HEK293 (cell line): Measurements from ENCODE around the gene P2RX2.

Experiments used
- CTCF ChIA-PET: fragments of 350-600 bp; formaldehyde crosslinking; extraction: SDS; loops from one replicate; lab custom pipeline; 2021; ENCODE audit warnings: antibody characterized with exemption; lab: Yijun Ruan, JAX
- POLR2A ChIA-PET: fragments of 300-600 bp; formaldehyde crosslinking; extraction: SDS; loops from one replicate; lab custom pipeline; 2020; ENCODE audit warnings: antibody characterized with exemption, inconsistent platforms; lab: Yijun Ruan, JAX
- H3K27ac ChIP-seq: fragments of 200-500 bp; sonication (Bioruptor generic); 2 replicates; pipeline ENCODE4 v1.5.1; 2014; ENCODE audit warnings: low read depth, low read length, control low read depth, inconsistent platforms; ENCODE audit errors: extremely low read depth
- H3K36me3 ChIP-seq, 2 experiments: fragments of 200-500 bp in 1 of 2; sonication (Bioruptor generic) in 1 of 2; 1 replicate in 1 of 2; 2 replicates in 1 of 2; pipeline ENCODE4 v1.5.1; 2014 to 2017; ENCODE audit warnings: inconsistent platforms in 2 of 2, low read length in 2 of 2; ENCODE audit not compliant: control insufficient read depth in 2 of 2, insufficient read depth in 1 of 2
- H3K4me1 ChIP-seq: fragments of 200-500 bp; sonication (Bioruptor generic); 2 replicates; pipeline ENCODE4 v1.5.1; 2014; ENCODE audit warnings: mild to moderate bottlenecking, low read length, inconsistent platforms; ENCODE audit not compliant: control insufficient read depth, insufficient read depth
- H3K4me3 ChIP-seq: 2 replicates; pipeline ENCODE4 v1.5.1; 2011; ENCODE audit warnings: low read depth, mild to moderate bottlenecking, control low read depth, low read length, moderate library complexity
- H3K9me3 ChIP-seq: fragments of 200-500 bp; sonication (Bioruptor generic); 2 replicates; pipeline ENCODE4 v1.5.1; 2014; ENCODE audit warnings: low read depth, low read length, inconsistent platforms; ENCODE audit not compliant: control insufficient read depth, insufficient read depth
- EGR2 ChIP-seq: fragments of 450-650 bp; formaldehyde crosslinking; IDR thresholded peaks from 2 replicates; pipeline ENCODE4 v1.5.1; 2016; ENCODE audit warnings: low read depth, missing biosample characterization, missing genetic modification characterization
- GLI2 ChIP-seq: fragments of 450-650 bp; formaldehyde crosslinking; IDR thresholded peaks from 2 replicates; pipeline ENCODE4; 2017; ENCODE audit warnings: missing biosample characterization, missing genetic modification characterization, low read depth, borderline replicate concordance
- KLF16 ChIP-seq: fragments of 450-650 bp; formaldehyde crosslinking; IDR thresholded peaks from 2 replicates; pipeline ENCODE4 v1.5.1; 2017; ENCODE audit warnings: missing biosample characterization, missing genetic modification characterization
- KLF8 ChIP-seq: fragments of 450-650 bp; formaldehyde crosslinking; IDR thresholded peaks from 2 replicates; pipeline ENCODE4 v1.5.1; 2016; ENCODE audit warnings: missing biosample characterization, missing genetic modification characterization
- SCRT2 ChIP-seq: fragments of 450-650 bp; formaldehyde crosslinking; IDR thresholded peaks from 2 replicates; pipeline ENCODE4 v1.5.1; 2016; ENCODE audit warnings: missing biosample characterization, missing genetic modification characterization
- WT1 ChIP-seq: fragments of 450-650 bp; formaldehyde crosslinking; IDR thresholded peaks from 2 replicates; pipeline ENCODE4 v1.5.1; 2016; ENCODE audit warnings: missing biosample characterization, missing genetic modification characterization
- YY2 ChIP-seq: fragments of 450-650 bp; formaldehyde crosslinking; IDR thresholded peaks from 2 replicates; pipeline ENCODE4 v1.5.1; 2016; ENCODE audit warnings: missing biosample characterization, missing genetic modification characterization
- ZIC2 ChIP-seq: fragments of 450-650 bp; formaldehyde crosslinking; IDR thresholded peaks from 2 replicates; pipeline ENCODE4 v1.5.1; 2016; ENCODE audit warnings: missing biosample characterization, missing genetic modification characterization
- ZNF121 ChIP-seq: fragments of 450-650 bp; formaldehyde crosslinking; IDR thresholded peaks from 2 replicates; pipeline ENCODE4 v1.5.1; 2016; ENCODE audit warnings: missing biosample characterization, missing genetic modification characterization
- ZNF324 ChIP-seq: fragments of 450-650 bp; formaldehyde crosslinking; IDR thresholded peaks from 2 replicates; pipeline ENCODE4 v1.5.1; 2016; ENCODE audit warnings: missing biosample characterization, missing genetic modification characterization
- ZNF354C ChIP-seq: fragments of 450-650 bp; formaldehyde crosslinking; IDR thresholded peaks from 2 replicates; pipeline ENCODE4 v1.5.1; 2016; ENCODE audit warnings: missing biosample characterization, missing genetic modification characterization, low read depth, borderline replicate concordance
- ZNF366 ChIP-seq: fragments of 450-650 bp; formaldehyde crosslinking; conservative IDR thresholded peaks from 2 replicates; pipeline ENCODE4 v1.5.1; 2016; ENCODE audit warnings: missing biosample characterization, missing genetic modification characterization
- ZNF394 ChIP-seq: fragments of 450-650 bp; formaldehyde crosslinking; IDR thresholded peaks from 2 replicates; pipeline ENCODE4 v1.5.1; 2016; ENCODE audit warnings: missing biosample characterization, missing genetic modification characterization, mild to moderate bottlenecking, moderate library complexity, borderline replicate concordance
- ZNF416 ChIP-seq: fragments of 450-650 bp; formaldehyde crosslinking; IDR thresholded peaks from 2 replicates; pipeline ENCODE4 v1.5.1; 2016; ENCODE audit warnings: missing biosample characterization, missing genetic modification characterization
- ZNF423 ChIP-seq: fragments of 450-650 bp; formaldehyde crosslinking; IDR thresholded peaks from 2 replicates; pipeline ENCODE4 v1.5.1; 2016; ENCODE audit warnings: missing biosample characterization, missing genetic modification characterization
- ZNF548 ChIP-seq: fragments of 450-650 bp; formaldehyde crosslinking; IDR thresholded peaks from 2 replicates; pipeline ENCODE4 v1.5.1; 2016; ENCODE audit warnings: missing biosample characterization, missing genetic modification characterization
- ZNF555 ChIP-seq: fragments of 450-650 bp; formaldehyde crosslinking; conservative IDR thresholded peaks from 2 replicates; pipeline ENCODE4 v1.5.1; 2017; ENCODE audit warnings: missing biosample characterization, mild to moderate bottlenecking, missing genetic modification characterization, inconsistent platforms
- ZNF560 ChIP-seq: fragments of 450-650 bp; formaldehyde crosslinking; IDR thresholded peaks from 2 replicates; pipeline ENCODE4 v1.5.1; 2017; ENCODE audit warnings: missing biosample characterization, missing genetic modification characterization, borderline replicate concordance
- ZNF580 ChIP-seq: fragments of 450-650 bp; formaldehyde crosslinking; IDR thresholded peaks from 2 replicates; pipeline ENCODE4 v1.5.1; 2016; ENCODE audit warnings: missing biosample characterization, missing genetic modification characterization
- ZNF660 ChIP-seq: fragments of 450-650 bp; IDR thresholded peaks from 2 replicates; pipeline ENCODE4 v1.5.1; 2018; ENCODE audit warnings: missing biosample characterization, mild to moderate bottlenecking, missing genetic modification characterization
- ZNF692 ChIP-seq: fragments of 450-650 bp; formaldehyde crosslinking; IDR thresholded peaks from 2 replicates; pipeline ENCODE4 v1.5.1; 2016; ENCODE audit warnings: missing biosample characterization, missing genetic modification characterization
- ZNF76 ChIP-seq: fragments of 450-650 bp; formaldehyde crosslinking; IDR thresholded peaks from 2 replicates; pipeline ENCODE4; 2016; ENCODE audit warnings: low read depth, missing biosample characterization, missing genetic modification characterization, borderline replicate concordance
- TF ChIP-seq, protein P1 (sequence below): fragments of 450-650 bp; formaldehyde crosslinking; IDR thresholded peaks from 2 replicates; pipeline ENCODE4 v1.5.1; 2016; ENCODE audit warnings: missing biosample characterization, missing genetic modification characterization, borderline replicate concordance
- TF ChIP-seq, protein P2 (sequence below): fragments of 450-650 bp; formaldehyde crosslinking; IDR thresholded peaks from 2 replicates; pipeline ENCODE4 v1.5.0; 2017; ENCODE audit warnings: missing biosample characterization, missing genetic modification characterization, borderline replicate concordance
- TF ChIP-seq, protein P3 (sequence below): fragments of 450-650 bp; formaldehyde crosslinking; IDR thresholded peaks from 2 replicates; pipeline ENCODE4 v1.5.1; 2017; ENCODE audit warnings: missing biosample characterization, missing genetic modification characterization

Gene P2RX2

DNA sequence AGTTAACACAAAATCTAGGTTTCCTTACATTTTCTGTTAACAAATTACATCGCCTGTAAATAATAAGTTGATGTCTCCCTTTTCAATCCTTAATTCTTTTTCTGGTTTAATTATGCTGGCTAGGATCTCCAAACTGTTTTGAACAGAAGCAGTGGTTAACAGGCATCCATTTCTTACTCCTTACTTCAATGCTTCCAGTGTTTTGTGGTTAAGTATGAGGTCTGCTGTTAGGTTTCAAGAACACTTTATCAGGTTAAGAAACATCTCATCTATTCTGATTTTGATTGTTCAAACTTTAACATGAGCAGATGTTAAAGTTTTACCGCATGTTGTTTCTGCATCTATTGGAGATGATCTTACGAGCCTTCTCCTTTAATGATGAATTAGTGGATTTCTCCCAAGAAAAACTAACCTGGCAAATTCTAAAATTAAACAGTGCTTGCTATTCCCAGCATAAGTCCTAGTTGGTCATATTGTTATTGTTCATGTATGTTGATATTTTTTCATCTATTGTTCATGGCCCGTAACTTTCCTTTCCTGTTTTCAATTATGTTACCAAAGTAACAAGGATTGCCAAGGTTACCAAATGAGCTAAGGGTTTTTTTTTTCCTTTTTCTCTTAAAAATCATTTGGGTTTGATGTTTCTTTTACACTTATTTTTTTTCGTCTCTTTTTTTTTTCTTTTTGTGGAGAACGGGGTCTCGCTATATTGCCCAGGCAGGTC lies 35.2 kb downstream of the P2RX2 start:
- ChIA-PET CTCF (interaction anchor here (0.7 to 1.4 kb wide), 3 partner anchors 16 to 500 kb away, joined by 3 to 6 read pairs (median 3); no protein-coding TSS in a partner anchor), POLR2A (interaction anchor here (0.6 kb wide), 1 partner anchor 478 kb away, joined by 4 read pairs; no protein-coding TSS in a partner anchor)
- Histone ChIP-seq H3K4me3 (no peak overlapping the region), H3K9me3 (no peaks in the 10 kb centered on the region), H3K4me1 (no peaks in the 10 kb centered on the region), H3K36me3 (peaks cover 61 to 98% of the 10 kb centered on the region in 2 experiments), H3K27ac (no peak overlapping the region)
- TF ChIP-seq SCRT2 (tag by site-specific recombination) (no peak), ZIC2 (tag by site-specific recombination) (no peak), ZNF692 (tag by site-specific recombination) (no peak), ZNF660 (tag by site-specific recombination) (no peak), ZNF366 (no peak), ZNF548 (tag by site-specific recombination) (no peak), ZNF394 (tag by site-specific recombination) (no peak), ZNF580 (tag by site-specific recombination) (no peak), KLF8 (no peak), WT1 (no peak), ZNF121 (no peak), ZNF423 (no peak)
- TF ChIP-seq, protein P1, sequence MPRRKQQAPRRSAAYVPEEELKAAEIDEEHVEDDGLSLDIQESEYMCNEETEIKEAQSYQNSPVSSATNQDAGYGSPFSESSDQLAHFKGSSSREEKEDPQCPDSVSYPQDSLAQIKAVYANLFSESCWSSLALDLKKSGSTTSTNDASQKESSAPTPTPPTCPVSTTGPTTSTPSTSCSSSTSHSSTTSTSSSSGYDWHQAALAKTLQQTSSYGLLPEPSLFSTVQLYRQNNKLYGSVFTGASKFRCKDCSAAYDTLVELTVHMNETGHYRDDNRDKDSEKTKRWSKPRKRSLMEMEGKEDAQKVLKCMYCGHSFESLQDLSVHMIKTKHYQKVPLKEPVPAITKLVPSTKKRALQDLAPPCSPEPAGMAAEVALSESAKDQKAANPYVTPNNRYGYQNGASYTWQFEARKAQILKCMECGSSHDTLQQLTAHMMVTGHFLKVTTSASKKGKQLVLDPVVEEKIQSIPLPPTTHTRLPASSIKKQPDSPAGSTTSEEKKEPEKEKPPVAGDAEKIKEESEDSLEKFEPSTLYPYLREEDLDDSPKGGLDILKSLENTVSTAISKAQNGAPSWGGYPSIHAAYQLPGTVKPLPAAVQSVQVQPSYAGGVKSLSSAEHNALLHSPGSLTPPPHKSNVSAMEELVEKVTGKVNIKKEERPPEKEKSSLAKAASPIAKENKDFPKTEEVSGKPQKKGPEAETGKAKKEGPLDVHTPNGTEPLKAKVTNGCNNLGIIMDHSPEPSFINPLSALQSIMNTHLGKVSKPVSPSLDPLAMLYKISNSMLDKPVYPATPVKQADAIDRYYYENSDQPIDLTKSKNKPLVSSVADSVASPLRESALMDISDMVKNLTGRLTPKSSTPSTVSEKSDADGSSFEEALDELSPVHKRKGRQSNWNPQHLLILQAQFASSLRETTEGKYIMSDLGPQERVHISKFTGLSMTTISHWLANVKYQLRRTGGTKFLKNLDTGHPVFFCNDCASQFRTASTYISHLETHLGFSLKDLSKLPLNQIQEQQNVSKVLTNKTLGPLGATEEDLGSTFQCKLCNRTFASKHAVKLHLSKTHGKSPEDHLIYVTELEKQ (tag by site-specific recombination) = no peak

- ChIA-PET POLR2A (no interaction called here), CTCF (interaction anchor here (0.6 to 1.6 kb wide), 2 partner anchors 18 to 93 kb away, joined by 5 to 9 read pairs; no protein-coding TSS in a partner anchor)
- no peak overlapping the region for H3K27ac ChIP-seq
- no peak overlapping the region for H3K4me3 ChIP-seq
- no peaks in the 10 kb centered on the region for H3K9me3 ChIP-seq
- peaks cover 70 to 98% of the 10 kb centered on the region in 2 experiments for H3K36me3 ChIP-seq
- H3K4me1 ChIP-seq = no peaks in the 10 kb centered on the region
- TF ChIP-seq ZNF660 (tag by site-specific recombination) (no peak), ZNF354C (tag by site-specific recombination) (no peak), KLF16 (tag by site-specific recombination) (no peak), ZNF324 (no peak), ZNF76 (tag by site-specific recombination) (no peak), YY2 (no peak), ZNF121 (no peak), ZNF560 (tag by site-specific recombination) (no peak), ZIC2 (tag by site-specific recombination) (no peak), EGR2 (tag by site-specific recombination) (no peak), ZNF555 (tag by site-specific recombination) (no peak), ZNF416 (tag by site-specific recombination) (no peak), GLI2 (tag by site-specific recombination) (no peak)
- TF ChIP-seq, protein P2, sequence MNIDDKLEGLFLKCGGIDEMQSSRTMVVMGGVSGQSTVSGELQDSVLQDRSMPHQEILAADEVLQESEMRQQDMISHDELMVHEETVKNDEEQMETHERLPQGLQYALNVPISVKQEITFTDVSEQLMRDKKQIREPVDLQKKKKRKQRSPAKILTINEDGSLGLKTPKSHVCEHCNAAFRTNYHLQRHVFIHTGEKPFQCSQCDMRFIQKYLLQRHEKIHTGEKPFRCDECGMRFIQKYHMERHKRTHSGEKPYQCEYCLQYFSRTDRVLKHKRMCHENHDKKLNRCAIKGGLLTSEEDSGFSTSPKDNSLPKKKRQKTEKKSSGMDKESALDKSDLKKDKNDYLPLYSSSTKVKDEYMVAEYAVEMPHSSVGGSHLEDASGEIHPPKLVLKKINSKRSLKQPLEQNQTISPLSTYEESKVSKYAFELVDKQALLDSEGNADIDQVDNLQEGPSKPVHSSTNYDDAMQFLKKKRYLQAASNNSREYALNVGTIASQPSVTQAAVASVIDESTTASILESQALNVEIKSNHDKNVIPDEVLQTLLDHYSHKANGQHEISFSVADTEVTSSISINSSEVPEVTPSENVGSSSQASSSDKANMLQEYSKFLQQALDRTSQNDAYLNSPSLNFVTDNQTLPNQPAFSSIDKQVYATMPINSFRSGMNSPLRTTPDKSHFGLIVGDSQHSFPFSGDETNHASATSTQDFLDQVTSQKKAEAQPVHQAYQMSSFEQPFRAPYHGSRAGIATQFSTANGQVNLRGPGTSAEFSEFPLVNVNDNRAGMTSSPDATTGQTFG (tag by site-specific recombination) = no peak
- TF ChIP-seq, protein P3, sequence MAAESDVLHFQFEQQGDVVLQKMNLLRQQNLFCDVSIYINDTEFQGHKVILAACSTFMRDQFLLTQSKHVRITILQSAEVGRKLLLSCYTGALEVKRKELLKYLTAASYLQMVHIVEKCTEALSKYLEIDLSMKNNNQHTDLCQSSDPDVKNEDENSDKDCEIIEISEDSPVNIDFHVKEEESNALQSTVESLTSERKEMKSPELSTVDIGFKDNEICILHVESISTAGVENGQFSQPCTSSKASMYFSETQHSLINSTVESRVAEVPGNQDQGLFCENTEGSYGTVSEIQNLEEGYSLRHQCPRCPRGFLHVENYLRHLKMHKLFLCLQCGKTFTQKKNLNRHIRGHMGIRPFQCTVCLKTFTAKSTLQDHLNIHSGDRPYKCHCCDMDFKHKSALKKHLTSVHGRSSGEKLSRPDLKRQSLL (tag by site-specific recombination) = no peak
Measured at GRCh38 chr12:132657004-132657727, 38.6 kb downstream of the P2RX2 start.
